Measurements from ENCODE around the gene PHYHD1.

DNA sequence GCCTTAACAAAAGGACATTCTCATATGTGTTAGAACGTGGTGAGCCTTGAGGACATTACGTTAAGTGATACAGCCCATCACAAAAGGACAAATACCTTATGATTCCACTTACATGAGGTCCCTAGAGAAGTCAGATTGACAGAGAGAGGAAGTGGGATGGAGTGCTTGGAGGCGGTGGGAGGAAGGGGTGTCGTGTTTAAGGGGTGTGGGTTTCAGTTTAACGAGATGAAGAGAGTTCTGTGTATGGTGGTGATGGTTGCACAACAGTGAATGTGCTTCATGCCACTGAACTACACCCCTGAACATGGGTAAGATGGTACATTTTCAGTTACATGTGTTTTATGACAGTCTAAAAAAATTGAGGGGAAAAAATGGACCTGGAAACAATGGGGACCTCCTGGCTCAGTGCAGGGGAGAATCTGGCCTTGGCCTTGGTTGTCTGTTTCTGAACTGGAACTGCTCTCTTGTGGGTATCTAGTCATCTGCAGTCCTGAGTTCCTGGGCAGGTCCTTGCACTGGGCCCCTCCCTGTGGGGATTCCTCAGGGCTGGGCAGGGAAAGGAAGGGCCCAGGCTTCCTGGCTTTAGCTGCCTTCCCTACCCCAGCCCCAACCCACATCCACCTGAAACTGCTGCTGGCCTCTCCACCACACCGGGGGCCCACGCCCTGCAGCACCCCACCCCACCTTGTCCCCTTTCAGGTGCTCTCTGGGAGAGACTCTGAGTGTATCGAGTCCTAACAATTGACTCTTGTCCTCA is 21.0 kb upstream of the PHYHD1 start:
- TF ChIP-seq CTCF (IDR thresholded peaks at IDR 0.05) (no peak), EP300 (IDR thresholded peaks at IDR 0.05) (no peak), POLR2AphosphoS5 (IDR thresholded peaks at IDR 0.05) (no peak)
